ENCODE measurements around the gene RMRP.

RMRP gene

DNA sequence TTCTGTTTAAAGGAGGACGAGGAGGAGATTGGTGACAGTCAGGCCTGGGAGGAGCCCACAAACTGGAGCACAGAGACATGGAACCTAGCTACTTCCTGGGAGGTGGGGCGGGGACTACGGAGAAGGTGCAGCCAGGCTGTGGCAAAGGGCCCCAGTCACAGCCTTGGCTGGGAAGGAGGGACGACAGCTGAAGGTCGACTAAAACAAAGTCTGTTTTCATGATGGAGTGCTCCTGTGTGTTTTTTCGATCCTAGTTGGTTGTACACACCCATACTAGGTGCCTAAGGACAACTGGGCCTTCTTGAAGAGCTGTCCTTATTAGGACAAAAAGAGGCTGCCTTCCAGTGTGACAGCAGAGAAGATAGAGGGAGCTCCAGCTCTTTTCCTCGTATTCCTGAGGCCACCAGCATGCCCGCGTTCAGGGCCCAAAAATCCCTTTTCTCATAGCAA lies 3.2 kb upstream of the RMRP start:
- in situ Hi-C loops (cut with HindIII; ENCODE audit: low sequenced_read_pairs), result no loop called here
- peak; percentile 49 for DNase-seq (ENCODE audit: low read depth, low spot score)
- TF ChIP-seq, protein P1, sequence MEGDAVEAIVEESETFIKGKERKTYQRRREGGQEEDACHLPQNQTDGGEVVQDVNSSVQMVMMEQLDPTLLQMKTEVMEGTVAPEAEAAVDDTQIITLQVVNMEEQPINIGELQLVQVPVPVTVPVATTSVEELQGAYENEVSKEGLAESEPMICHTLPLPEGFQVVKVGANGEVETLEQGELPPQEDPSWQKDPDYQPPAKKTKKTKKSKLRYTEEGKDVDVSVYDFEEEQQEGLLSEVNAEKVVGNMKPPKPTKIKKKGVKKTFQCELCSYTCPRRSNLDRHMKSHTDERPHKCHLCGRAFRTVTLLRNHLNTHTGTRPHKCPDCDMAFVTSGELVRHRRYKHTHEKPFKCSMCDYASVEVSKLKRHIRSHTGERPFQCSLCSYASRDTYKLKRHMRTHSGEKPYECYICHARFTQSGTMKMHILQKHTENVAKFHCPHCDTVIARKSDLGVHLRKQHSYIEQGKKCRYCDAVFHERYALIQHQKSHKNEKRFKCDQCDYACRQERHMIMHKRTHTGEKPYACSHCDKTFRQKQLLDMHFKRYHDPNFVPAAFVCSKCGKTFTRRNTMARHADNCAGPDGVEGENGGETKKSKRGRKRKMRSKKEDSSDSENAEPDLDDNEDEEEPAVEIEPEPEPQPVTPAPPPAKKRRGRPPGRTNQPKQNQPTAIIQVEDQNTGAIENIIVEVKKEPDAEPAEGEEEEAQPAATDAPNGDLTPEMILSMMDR (IDR thresholded peaks at IDR 0.05; ENCODE audit: low read depth, low read length), result peak; percentile 62
- no peak overlapping the region for H3K4me3 ChIP-seq (ENCODE audit: low read depth, low read length)

DNA sequence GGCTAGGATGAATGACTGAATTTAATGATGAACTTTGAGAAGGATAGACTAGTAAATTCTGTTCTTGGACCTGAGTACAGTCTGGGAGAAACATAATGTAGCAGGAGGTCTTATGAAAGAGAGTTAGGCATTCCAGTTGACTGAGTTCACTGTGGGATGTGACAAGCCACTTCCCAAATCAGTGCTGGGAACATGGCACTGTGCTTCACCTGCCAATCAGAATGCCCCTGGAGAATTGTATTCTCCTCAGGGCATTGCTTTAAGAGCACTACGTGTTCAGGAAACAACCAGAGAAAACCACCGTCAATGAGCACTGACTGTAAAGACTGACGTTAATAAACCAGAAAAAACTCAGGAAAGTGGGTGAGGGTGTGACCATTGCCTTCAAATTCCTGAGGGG lies 1.5 kb upstream of the RMRP start:
- H3K4me3 ChIP-seq (ENCODE audit: low read depth, low read length), result peak overlapping the region; percentile 86
- no peak for DNase-seq (ENCODE audit: low read depth, low spot score)
- in situ Hi-C loops (cut with HindIII; ENCODE audit: low sequenced_read_pairs), result no loop called here
- TF ChIP-seq, protein P1 (IDR thresholded peaks at IDR 0.05; ENCODE audit: low read depth, low read length), result no peak

DNA sequence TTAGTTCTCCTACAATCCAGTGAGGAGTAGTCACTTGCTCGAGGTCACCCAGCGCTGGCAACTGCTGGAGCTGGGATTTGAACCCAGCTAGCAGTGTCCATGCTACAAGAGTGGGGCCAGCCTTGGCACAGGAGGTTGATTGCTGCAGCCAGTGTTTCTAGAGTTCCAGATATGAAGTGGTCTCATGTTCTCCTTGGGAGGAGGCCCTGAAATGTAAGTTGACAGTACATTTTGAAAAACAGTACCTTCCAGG lies 1.1 kb upstream of the RMRP start:
- in situ Hi-C loops (cut with HindIII; ENCODE audit: low sequenced_read_pairs), result no loop called here
- peak overlapping the region; percentile 86 for H3K4me3 ChIP-seq (ENCODE audit: low read depth, low read length)
- peak; percentile 64 for DNase-seq (ENCODE audit: low read depth, low spot score)
- TF ChIP-seq, protein P1 (IDR thresholded peaks at IDR 0.05; ENCODE audit: low read depth, low read length), result no peak

DNA sequence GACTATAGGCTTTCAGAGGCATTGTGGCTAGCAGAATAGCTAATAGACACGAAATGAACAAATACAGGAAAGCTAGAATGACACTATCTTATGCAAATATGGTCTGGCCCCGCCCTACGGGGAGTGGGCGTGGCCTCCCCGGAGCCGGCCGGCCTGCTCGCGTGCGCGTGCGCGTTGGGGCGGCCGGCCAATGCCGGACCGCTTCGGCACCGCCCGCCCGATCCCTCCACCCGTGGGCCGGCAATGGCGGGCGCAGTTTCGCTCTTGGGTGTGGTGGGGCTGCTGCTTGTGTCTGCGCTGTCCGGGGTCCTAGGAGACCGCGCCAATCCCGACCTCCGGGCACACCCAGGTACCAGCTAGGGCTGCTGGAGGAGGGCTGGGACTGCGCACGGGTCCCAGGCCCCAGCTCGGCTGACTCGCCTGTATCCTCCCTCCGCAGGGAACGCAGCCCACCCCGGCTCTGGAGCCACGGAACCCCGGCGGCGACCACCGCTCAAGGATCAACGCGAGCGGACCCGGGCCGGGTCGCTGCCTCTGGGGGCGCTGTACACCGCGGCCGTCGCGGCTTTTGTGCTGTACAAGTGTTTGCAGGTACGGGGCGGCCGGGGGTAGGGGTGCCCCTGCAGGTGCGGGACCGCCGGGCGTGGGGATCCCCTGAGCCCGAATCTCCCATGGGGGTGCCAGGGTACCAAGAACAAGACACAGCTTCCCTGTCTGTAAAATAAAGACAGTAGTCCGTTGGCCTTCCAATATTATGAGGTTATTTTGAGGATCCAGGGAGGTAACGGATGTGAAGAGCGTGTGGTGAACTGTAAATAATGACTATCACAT lies 533 bp upstream of the RMRP start, which contains the start of gene CCDC107:
Gene CCDC107 (plus strand): TSS at position 156 of the 831 bp plus-strand sequence. CDS start 88 bp downstream, at position 244.
- DNase-seq (ENCODE audit: low read depth, low spot score), result peak; percentile 88
- in situ Hi-C loops (cut with HindIII; ENCODE audit: low sequenced_read_pairs), result no loop called here
- TF ChIP-seq, protein P1 (IDR thresholded peaks at IDR 0.05; ENCODE audit: low read depth, low read length), result peak; percentile 58
- H3K4me3 ChIP-seq (ENCODE audit: low read depth, low read length), result peak within 1 kb of the TSS; percentile 86

DNA sequence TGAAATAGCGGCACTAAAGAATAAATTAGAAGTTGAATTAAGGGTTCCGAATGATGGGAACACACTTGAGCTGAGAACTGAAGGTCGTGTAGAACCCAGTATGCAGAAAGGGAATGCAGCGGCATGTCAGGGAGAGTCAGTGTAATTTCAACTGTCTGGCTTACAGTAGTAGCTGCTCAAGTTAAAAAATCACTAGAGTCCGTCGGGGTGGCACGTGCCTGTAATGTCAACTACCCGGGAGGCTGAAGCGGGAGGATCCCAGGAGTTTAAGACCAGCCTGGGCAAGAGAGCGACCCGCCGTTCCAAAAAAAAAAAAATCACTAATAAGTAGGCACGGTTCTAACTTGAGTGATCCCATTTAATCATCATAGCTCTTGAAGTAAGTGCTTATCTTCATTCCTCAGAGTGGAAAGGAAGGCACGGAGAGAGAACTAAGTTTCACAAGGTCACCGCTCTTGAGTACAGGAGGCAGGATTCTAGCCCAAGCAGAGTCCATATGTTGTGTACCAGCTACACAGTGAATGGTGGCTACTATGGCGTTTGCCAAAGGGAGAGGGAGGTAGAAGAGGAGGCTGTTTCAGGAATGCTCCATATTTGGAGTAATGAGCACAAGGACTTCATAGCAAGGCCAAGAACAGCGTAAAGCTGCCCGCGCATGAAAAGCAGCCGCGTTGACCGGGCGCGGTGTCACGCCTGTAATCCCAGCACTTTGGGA lies 831 bp downstream of the RMRP start:
- TF ChIP-seq, protein P1 (IDR thresholded peaks at IDR 0.05; ENCODE audit: low read depth, low read length), result no peak
- peak overlapping the region; percentile 33 for H3K4me3 ChIP-seq (ENCODE audit: low read depth, low read length)
- in situ Hi-C loops (cut with HindIII; ENCODE audit: low sequenced_read_pairs), result no loop called here
- DNase-seq (ENCODE audit: low read depth, low spot score), result no peak

DNA sequence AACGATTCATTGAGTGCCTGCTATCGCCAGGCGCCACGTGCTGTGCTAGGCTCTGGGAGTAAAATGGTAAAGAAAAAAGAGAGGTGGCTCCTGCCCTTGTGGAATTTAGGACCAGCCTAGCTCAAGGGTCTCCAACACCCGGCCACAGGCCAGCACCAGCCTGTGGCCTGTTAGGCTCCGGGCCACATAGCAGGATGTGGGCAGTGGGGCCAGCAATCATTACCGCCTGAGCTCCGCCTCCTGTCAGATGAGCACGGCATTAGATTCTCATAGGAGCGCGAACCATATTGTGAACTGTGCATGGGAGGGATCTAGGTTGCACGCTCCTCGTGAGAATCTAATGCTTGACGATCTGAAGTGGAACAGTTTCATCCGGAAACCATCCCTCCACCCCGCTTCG lies 1.5 kb downstream of the RMRP start:
- in situ Hi-C loops (cut with HindIII; ENCODE audit: low sequenced_read_pairs), result no loop called here
- DNase-seq (ENCODE audit: low read depth, low spot score), result no peak
- TF ChIP-seq, protein P1 (IDR thresholded peaks at IDR 0.05; ENCODE audit: low read depth, low read length), result no peak

More for the DNA sequence above, 1.5 kb downstream of the RMRP start:
- H3K4me3 ChIP-seq (ENCODE audit: low read depth, low read length), result no peak overlapping the region
